ENCODE data around the gene GALT.

Gene GALT

DNA sequence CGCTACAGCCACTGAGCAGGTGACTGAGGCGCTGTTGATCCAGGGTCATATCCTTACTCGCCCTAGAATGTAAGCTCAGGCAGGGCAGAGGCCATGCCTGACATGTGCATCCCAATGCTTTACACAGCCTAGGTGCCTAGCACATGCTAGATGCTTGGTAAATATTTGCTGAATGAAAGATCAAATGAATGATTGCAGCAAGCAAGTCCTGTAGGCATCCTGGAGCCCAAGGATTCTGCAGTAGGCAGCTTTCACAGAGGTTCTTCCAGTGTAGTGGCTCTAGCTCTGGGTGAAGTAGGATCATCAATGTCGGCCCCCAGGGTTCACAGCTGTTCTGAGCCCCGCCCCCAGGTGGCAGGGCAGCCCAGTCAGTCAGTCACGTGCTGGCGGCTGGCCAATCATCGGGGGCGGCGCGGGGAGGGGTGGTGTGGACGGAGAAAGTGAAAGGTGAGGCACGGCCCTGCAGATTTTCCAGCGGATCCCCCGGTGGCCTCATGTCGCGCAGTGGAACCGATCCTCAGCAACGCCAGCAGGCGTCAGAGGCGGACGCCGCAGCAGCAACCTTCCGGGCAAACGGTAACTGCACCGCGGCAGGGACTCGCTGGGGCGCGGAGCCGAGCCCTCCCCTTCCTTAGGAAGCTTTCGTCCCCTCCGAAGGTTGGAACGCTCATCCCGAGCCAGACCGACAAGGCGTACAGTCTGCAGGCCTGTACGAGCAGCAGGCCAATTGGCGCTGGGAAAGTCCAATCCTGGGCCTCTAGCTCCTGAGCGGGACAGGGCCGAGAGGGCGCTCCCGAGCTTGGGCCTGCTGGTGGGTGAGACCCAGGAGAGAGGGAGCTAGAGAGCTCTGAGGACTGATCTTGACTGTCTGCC is at the start of gene GALT:
Gene GALT, plus strand, starts transcription at position 465 of the 873 bp plus-strand sequence. Its CDS starts 30 bp downstream, at position 495.
- Histone ChIP-seq H3K27me3 (ENCODE audit: control insufficient read depth, low read length) (no peaks in the 10 kb centered on the region), H3K9me2 (replicated peaks; ENCODE audit: control insufficient read depth, low read length) (no peaks in the 10 kb centered on the region), H3K4me1 (ENCODE audit: control insufficient read depth, low read length) (peaks cover 14% of the 10 kb centered on the region), H3K9me3 (ENCODE audit: control insufficient read depth, insufficient read depth, low read length) (no peaks in the 10 kb centered on the region), H3F3A (ENCODE audit: control insufficient read depth, insufficient read depth) (no peaks in the 10 kb centered on the region), H3K36me3 (ENCODE audit: control insufficient read depth, low read length) (peaks cover 8% of the 10 kb centered on the region; the same call in 1 of the 2 replicates), H3K4me3 (ENCODE audit: low read length) (peak within 1 kb of the TSS; percentile 87), H3K27ac (ENCODE audit: low read depth, low read length) (peak within 1 kb of the TSS; percentile 23), H3K79me2 (ENCODE audit: control insufficient read depth, low read length) (peaks cover 5% of the 10 kb centered on the region), H4K20me1 (ENCODE audit: control insufficient read depth, insufficient read depth, low read depth, low read length) (no peaks in the 10 kb centered on the region), H3K4me2 (ENCODE audit: low read length) (peak within 1 kb of the TSS; percentile 88)
- TF ChIP-seq, protein P1, sequence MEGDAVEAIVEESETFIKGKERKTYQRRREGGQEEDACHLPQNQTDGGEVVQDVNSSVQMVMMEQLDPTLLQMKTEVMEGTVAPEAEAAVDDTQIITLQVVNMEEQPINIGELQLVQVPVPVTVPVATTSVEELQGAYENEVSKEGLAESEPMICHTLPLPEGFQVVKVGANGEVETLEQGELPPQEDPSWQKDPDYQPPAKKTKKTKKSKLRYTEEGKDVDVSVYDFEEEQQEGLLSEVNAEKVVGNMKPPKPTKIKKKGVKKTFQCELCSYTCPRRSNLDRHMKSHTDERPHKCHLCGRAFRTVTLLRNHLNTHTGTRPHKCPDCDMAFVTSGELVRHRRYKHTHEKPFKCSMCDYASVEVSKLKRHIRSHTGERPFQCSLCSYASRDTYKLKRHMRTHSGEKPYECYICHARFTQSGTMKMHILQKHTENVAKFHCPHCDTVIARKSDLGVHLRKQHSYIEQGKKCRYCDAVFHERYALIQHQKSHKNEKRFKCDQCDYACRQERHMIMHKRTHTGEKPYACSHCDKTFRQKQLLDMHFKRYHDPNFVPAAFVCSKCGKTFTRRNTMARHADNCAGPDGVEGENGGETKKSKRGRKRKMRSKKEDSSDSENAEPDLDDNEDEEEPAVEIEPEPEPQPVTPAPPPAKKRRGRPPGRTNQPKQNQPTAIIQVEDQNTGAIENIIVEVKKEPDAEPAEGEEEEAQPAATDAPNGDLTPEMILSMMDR (IDR thresholded peaks at IDR 0.05; ENCODE audit: low read depth, low read length, poor library complexity, severe bottlenecking) = peak; percentile 83
- TF ChIP-seq EZH2phosphoT487 (IDR thresholded peaks at IDR 0.05; ENCODE audit: borderline replicate concordance, low read length) = no peak

DNA sequence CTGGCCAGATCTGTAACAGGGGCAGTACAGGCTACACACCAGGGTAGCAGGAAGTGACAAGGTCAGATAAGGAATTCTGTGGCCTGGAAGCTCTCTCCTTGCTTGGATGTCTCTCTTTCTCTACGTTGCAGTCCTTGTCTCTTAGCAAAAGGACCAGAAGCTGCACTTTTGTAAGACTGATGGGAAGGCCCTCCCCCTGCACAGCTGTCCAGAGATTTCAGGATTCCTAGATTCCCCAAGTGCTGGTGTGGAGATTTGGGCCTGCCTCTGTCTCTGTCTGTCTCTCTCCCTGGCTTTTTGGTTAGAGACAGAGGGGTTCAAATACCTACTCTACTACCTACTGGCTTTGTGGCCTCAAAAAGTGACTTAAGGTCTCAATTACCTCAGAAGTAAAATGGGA is 46.9 kb upstream of the GALT start:
- no peak overlapping the region for H3K4me3 ChIP-seq (ENCODE audit: low read length)
- H3K4me2 ChIP-seq (ENCODE audit: low read length) = no peak overlapping the region
- H4K20me1 ChIP-seq (ENCODE audit: control insufficient read depth, insufficient read depth, low read depth, low read length) = no peaks in the 10 kb centered on the region
- no peaks in the 10 kb centered on the region for H3K79me2 ChIP-seq (ENCODE audit: control insufficient read depth, low read length)
- no peaks in the 10 kb centered on the region for H3F3A ChIP-seq (ENCODE audit: control insufficient read depth, insufficient read depth)
- H3K9me3 ChIP-seq (ENCODE audit: control insufficient read depth, insufficient read depth, low read length) = no peaks in the 10 kb centered on the region
- H3K4me1 ChIP-seq (ENCODE audit: control insufficient read depth, low read length) = no peaks in the 10 kb centered on the region
- H3K9me2 ChIP-seq (replicated peaks; ENCODE audit: control insufficient read depth, low read length) = no peaks in the 10 kb centered on the region
- H3K27me3 ChIP-seq (ENCODE audit: control insufficient read depth, low read length) = no peaks in the 10 kb centered on the region; the same call in 1 of the 2 replicates
- H3K36me3 ChIP-seq (ENCODE audit: control insufficient read depth, low read length) = no peaks in the 10 kb centered on the region
- TF ChIP-seq EZH2phosphoT487 (IDR thresholded peaks at IDR 0.05; ENCODE audit: borderline replicate concordance, low read length) = no peak
- TF ChIP-seq, protein P1 (IDR thresholded peaks at IDR 0.05; ENCODE audit: low read depth, low read length, poor library complexity, severe bottlenecking) = no peak
- no peak overlapping the region for H3K27ac ChIP-seq (ENCODE audit: low read depth, low read length)

DNA sequence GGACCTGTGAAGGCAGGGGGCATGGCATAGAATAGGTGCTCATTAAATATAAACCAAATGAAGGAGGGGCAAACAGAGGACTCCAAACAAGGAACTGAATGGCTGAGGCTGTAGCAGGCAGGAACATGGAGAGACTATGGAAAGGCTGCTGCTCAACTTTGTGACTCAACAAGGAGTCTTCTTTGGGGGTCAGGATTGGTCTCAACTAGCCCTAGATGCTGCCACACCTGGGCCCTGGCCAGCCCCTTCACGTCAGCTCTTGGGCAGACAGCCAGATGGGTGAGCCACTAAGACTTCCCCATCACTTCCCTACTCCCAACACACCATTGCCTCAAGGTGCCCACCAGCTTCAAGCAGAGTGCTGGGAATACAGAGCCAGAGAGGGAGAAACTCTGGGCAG is 45.6 kb upstream of the GALT start:
- no peaks in the 10 kb centered on the region for H4K20me1 ChIP-seq (ENCODE audit: control insufficient read depth, insufficient read depth, low read depth, low read length)
- no peaks in the 10 kb centered on the region for H3K36me3 ChIP-seq (ENCODE audit: control insufficient read depth, low read length)
- no peaks in the 10 kb centered on the region for H3K4me1 ChIP-seq (ENCODE audit: control insufficient read depth, low read length)
- TF ChIP-seq, protein P1 (IDR thresholded peaks at IDR 0.05; ENCODE audit: low read depth, low read length, poor library complexity, severe bottlenecking) = no peak
- no peak for TF ChIP-seq EZH2phosphoT487 (IDR thresholded peaks at IDR 0.05; ENCODE audit: borderline replicate concordance, low read length)
- H3K27me3 ChIP-seq (ENCODE audit: control insufficient read depth, low read length) = no peaks in the 10 kb centered on the region; the same call in 1 of the 2 replicates
- no peak overlapping the region for H3K4me2 ChIP-seq (ENCODE audit: low read length)
- H3K4me3 ChIP-seq (ENCODE audit: low read length) = no peak overlapping the region
- no peaks in the 10 kb centered on the region for H3K79me2 ChIP-seq (ENCODE audit: control insufficient read depth, low read length)
- H3K9me2 ChIP-seq (replicated peaks; ENCODE audit: control insufficient read depth, low read length) = no peaks in the 10 kb centered on the region
- no peaks in the 10 kb centered on the region for H3K9me3 ChIP-seq (ENCODE audit: control insufficient read depth, insufficient read depth, low read length)
- H3F3A ChIP-seq (ENCODE audit: control insufficient read depth, insufficient read depth) = no peaks in the 10 kb centered on the region
- H3K27ac ChIP-seq (ENCODE audit: low read depth, low read length) = no peak overlapping the region

Data from DOHH2 (cell line).